HepG2 (cell line): ENCODE data around the gene DUSP5. TPM values are rescaled to one million over a fixed set of nuclear protein-coding genes. Genes with fewer than 3 reads are reported as not detected.

Experiments used
- ATAC-seq: fragments of 200-7000 bp; cut with Tn5 transposase; 3 replicates; pipeline ENCODE4 v1.9.1; 2020; ENCODE audit warnings: mild to moderate bottlenecking, moderate library complexity
- Bru-seq: library from RNA; stranded (reverse); fragments of 400-500 nt; gene quantifications from one replicate; lab custom pipeline; 2021; lab: Mats Ljungman, UMichigan
- BruChase-seq, 2 experiments: library from RNA; stranded (reverse); fragments of 400-500 nt; gene quantifications; one replicate each; lab custom pipeline; 2021; lab: Mats Ljungman, UMichigan
- BruUV-seq: library from RNA; stranded (reverse); fragments of 400-500 nt; replicated peaks from 2 replicates; lab custom pipeline; 2021; lab: Mats Ljungman, UMichigan
- CTCF ChIA-PET: fragments of 300-600 bp; formaldehyde crosslinking; extraction: SDS; loops from one replicate; lab custom pipeline; 2021; ENCODE audit warnings: low total read pairs, inconsistent platforms, low intra/inter-chr PET ratio; lab: Yijun Ruan, JAX
- POLR2A ChIA-PET: fragments of 350-600 bp; sonication (Branson Sonifier 250); formaldehyde crosslinking; loops from one replicate; lab custom pipeline; 2020; ENCODE audit warnings: antibody characterized with exemption, inconsistent platforms; lab: Yijun Ruan, JAX
- DNase-seq: peaks from one replicate; pipeline ENCODE4 v3.0.0-alpha.2; 2015; ENCODE audit warnings: low spot score
- FAIRE-seq: peaks from 3 replicates; lab custom pipeline; 2011; peaks lifted over from hg19 to GRCh38; lab: Jason Lieb, UNC
- H2AFZ ChIP-seq: one replicate; pipeline ENCODE4 v1.6.1; 2011; ENCODE audit warnings: low read length, inconsistent platforms
- H3K27ac ChIP-seq: fragments of 300-600 bp; 3 replicates; pipeline ENCODE4 v1.8.0; 2011; ENCODE audit warnings: mixed run types, mild to moderate bottlenecking, mixed read lengths, low read length, inconsistent platforms; ENCODE audit not compliant: insufficient read depth; ENCODE audit errors: extremely low read length
- H3K27me3 ChIP-seq, 2 experiments: fragments of 200-600 bp in 1 of 2; 2 replicates in 1 of 2; 3 replicates in 1 of 2; pipeline versions ENCODE4 v1.6.0 to v1.8.0; 2011; ENCODE audit warnings: low read length in 2 of 2, mild to moderate bottlenecking in 2 of 2, moderate library complexity in 2 of 2, inconsistent platforms in 1 of 2; ENCODE audit not compliant: insufficient read depth in 2 of 2, control insufficient read depth in 1 of 2
- H3K36me3 ChIP-seq, 2 experiments: fragments of 200-600 bp in 1 of 2; replicated peaks in 1 of 2; 2 replicates in 1 of 2; 3 replicates in 1 of 2; pipeline versions ENCODE4 v1.5.1 to v1.8.0; 2011; ENCODE audit warnings: low read length in 2 of 2, inconsistent platforms in 1 of 2; ENCODE audit not compliant: insufficient read depth in 2 of 2, control insufficient read depth in 1 of 2
- H3K4me1 ChIP-seq: 2 replicates; pipeline ENCODE4 v1.5.1; 2012; ENCODE audit warnings: low read length, inconsistent platforms; ENCODE audit not compliant: insufficient read depth
- H3K4me2 ChIP-seq: 2 replicates; pipeline ENCODE4 v1.6.0; 2011; ENCODE audit warnings: low read depth, low read length, inconsistent platforms
- H3K4me3 ChIP-seq, 3 experiments: fragments of 200-600 bp in 1 of 3; sonication (generic), shearing (Covaris generic) in 1 of 3; replicated peaks in 1 of 3; 2 replicates each; pipeline ENCODE4 v1.5.1; 2011 to 2016; ENCODE audit warnings: low read length in 3 of 3, inconsistent platforms in 2 of 3, low read depth in 2 of 3, mild to moderate bottlenecking in 2 of 3, control low read depth in 1 of 3, mixed read lengths in 1 of 3; ENCODE audit not compliant: insufficient read depth in 1 of 3
- H3K79me2 ChIP-seq: one replicate; pipeline ENCODE4 v1.6.1; 2011; ENCODE audit warnings: low read length, inconsistent platforms; ENCODE audit not compliant: insufficient read depth
- H3K9ac ChIP-seq: 2 replicates; pipeline ENCODE4 v1.6.0; 2011; ENCODE audit warnings: mild to moderate bottlenecking, low read depth, low read length, inconsistent platforms; ENCODE audit not compliant: insufficient read depth
- H3K9me3 ChIP-seq: 2 replicates; pipeline ENCODE4 v1.5.1; 2012; ENCODE audit warnings: mild to moderate bottlenecking, low read length
- H4K20me1 ChIP-seq: 2 replicates; pipeline ENCODE4 v1.6.0; 2011; ENCODE audit warnings: inconsistent platforms, mild to moderate bottlenecking, low read length, moderate library complexity; ENCODE audit not compliant: insufficient read depth
- FOXP1 ChIP-seq, 2 experiments: fragments of 450-650 bp in 1 of 2; IDR thresholded peaks; 2 replicates each; pipeline ENCODE4 v1.6.1; 2017 to 2018; ENCODE audit warnings: antibody characterized with exemption in 1 of 2
- HOXA5 ChIP-seq: sonication (generic); formaldehyde crosslinking; IDR thresholded peaks from 2 replicates; pipeline ENCODE4 v1.4.0; 2020; ENCODE audit warnings: missing genetic modification reagents
- IRF2 ChIP-seq: IDR thresholded peaks from 2 replicates; pipeline ENCODE4 v1.6.1; 2018; ENCODE audit warnings: missing genetic modification reagents, missing compliant biosample characterization
- KDM1A ChIP-seq: IDR thresholded peaks from 2 replicates; pipeline ENCODE4 v1.6.1; 2016; ENCODE audit warnings: missing compliant biosample characterization
- MED1 ChIP-seq: sonication (generic); formaldehyde crosslinking; IDR thresholded peaks from 2 replicates; pipeline ENCODE4 v1.4.0; 2020; ENCODE audit warnings: missing genetic modification reagents
- NFIC ChIP-seq: IDR thresholded peaks from 2 replicates; pipeline ENCODE4 v1.6.1; 2012; ENCODE audit warnings: mild to moderate bottlenecking, low read length, inconsistent platforms
- RFX5 ChIP-seq: IDR thresholded peaks from 2 replicates; pipeline ENCODE4 v1.6.1; 2011; ENCODE audit warnings: low read depth, low read length, improper control_type of control experiment
- SAP130 ChIP-seq: IDR thresholded peaks from 2 replicates; pipeline ENCODE4 v1.6.1; 2016; ENCODE audit warnings: low read depth
- ZFP36 ChIP-seq: fragments of 150-350 bp; IDR thresholded peaks from 2 replicates; pipeline ENCODE4 v1.6.1; 2018; ENCODE audit warnings: borderline replicate concordance, low read length, low read depth; ENCODE audit not compliant: partially characterized antibody
- ZKSCAN5 ChIP-seq: sonication (generic); formaldehyde crosslinking; IDR thresholded peaks from 2 replicates; pipeline ENCODE4 v1.5.1; 2020; ENCODE audit warnings: mild to moderate bottlenecking, missing genetic modification reagents
- ZNF569 ChIP-seq: sonication (generic); formaldehyde crosslinking; IDR thresholded peaks from 2 replicates; pipeline ENCODE4 v1.5.0; 2020; ENCODE audit warnings: mild to moderate bottlenecking, missing genetic modification reagents, moderate library complexity, borderline replicate concordance
- ZNF768 ChIP-seq: sonication (generic); formaldehyde crosslinking; IDR thresholded peaks from 2 replicates; pipeline ENCODE4 v1.4.0; 2020; ENCODE audit warnings: missing genetic modification reagents
- ZNF816 ChIP-seq: sonication (generic); formaldehyde crosslinking; IDR thresholded peaks from 2 replicates; pipeline ENCODE4 v1.8.0; 2022; ENCODE audit warnings: missing genetic modification reagents, mild to moderate bottlenecking, borderline replicate concordance
- WGBS: methylation state at CpG from one replicate; pipeline ENCODE4 v1.1.6; 2017; ENCODE audit warnings: low lambda C conversion rate; 5-methylcytosine and 5-hydroxymethylcytosine counted together
- in situ Hi-C: cut with HindIII; loops from 2 replicates; pipeline ENCODE4 v1.10.0; 2017; ENCODE audit warnings: low pct_unique_long_range_greater_than_20kb; ENCODE audit not compliant: extremely low pct_ligation_motif_present
- intact Hi-C: fragments of 100-400 bp; cut with micrococcal nuclease; formaldehyde crosslinking; loops from one replicate; pipeline ENCODE4 v1.10.0; 2022; ENCODE audit not compliant: unreplicated experiment
- long read RNA-seq, 2 experiments: library from RNA in 1 of 2; library from polyadenylated mRNA in 1 of 2; stranded (forward) in 1 of 2; unstranded in 1 of 2; transcript quantifications; one replicate each; pipeline ENCODE4 v2.0.0, GENCODE V29; 2019 to 2022
- polyA minus RNA-seq, 3 experiments: library from RNA; depleted of rRNA, polyadenylated mRNA; stranded (reverse); fragments of >200 nt; gene quantifications; 2 replicates each; pipeline ENCODE4 v1.2.3, GENCODE V29; 2011; ENCODE audit warnings: low replicate concordance in 1 of 3
- polyA plus RNA-seq, 8 experiments: library from polyadenylated mRNA; depleted of rRNA in 3 of 8; stranded (reverse) in 7 of 8; unstranded in 1 of 8; fragments of >200 nt; fragmentation: Illumina TruSeq in 4 of 8; extraction: Trizol in 4 of 8; gene quantifications; 2 replicates each; pipeline versions ENCODE4 v1.2.1 to v1.2.3, GENCODE V29; 2011 to 2016; ENCODE audit warnings: low read depth in 4 of 8, missing spikeins in 1 of 8, mixed read lengths in 1 of 8; ENCODE audit not compliant: insufficient read depth in 1 of 8
- total RNA-seq, 5 experiments: library from RNA; depleted of rRNA; stranded (reverse); fragments of >200 nt; fragmentation: Illumina TruSeq; extraction: Trizol; gene quantifications; 2 replicates each; pipeline ENCODE4 v1.2.3, GENCODE V29; 2016; ENCODE audit warnings: low read depth in 1 of 5
- TF ChIP-seq, protein P1 (sequence below): sonication (generic); formaldehyde crosslinking; IDR thresholded peaks from 2 replicates; pipeline ENCODE4 v1.4.0; 2020; ENCODE audit warnings: missing genetic modification reagents
- TF ChIP-seq, protein P2 (sequence below): sonication (generic); formaldehyde crosslinking; IDR thresholded peaks from 2 replicates; pipeline ENCODE4 v1.9.0; 2022; ENCODE audit warnings: missing genetic modification reagents, mild to moderate bottlenecking, borderline replicate concordance

The DUSP5 gene, protein sequence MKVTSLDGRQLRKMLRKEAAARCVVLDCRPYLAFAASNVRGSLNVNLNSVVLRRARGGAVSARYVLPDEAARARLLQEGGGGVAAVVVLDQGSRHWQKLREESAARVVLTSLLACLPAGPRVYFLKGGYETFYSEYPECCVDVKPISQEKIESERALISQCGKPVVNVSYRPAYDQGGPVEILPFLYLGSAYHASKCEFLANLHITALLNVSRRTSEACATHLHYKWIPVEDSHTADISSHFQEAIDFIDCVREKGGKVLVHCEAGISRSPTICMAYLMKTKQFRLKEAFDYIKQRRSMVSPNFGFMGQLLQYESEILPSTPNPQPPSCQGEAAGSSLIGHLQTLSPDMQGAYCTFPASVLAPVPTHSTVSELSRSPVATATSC
- total RNA-seq (2016; rRNA removed; fragmentation: Illumina TruSeq; extraction: Trizol) = 1.4 and 1.5 TPM in 2 replicates
- total RNA-seq (2016; cell fraction: cytosol; rRNA removed; fragmentation: Illumina TruSeq; extraction: Trizol; ENCODE audit: low read depth) = 0.35 and 0.71 TPM in 2 replicates
- total RNA-seq (2016; cell fraction: insoluble cytoplasmic fraction; rRNA removed; fragmentation: Illumina TruSeq; extraction: Trizol) = 1.2 and 1.5 TPM in 2 replicates
- 1.7 and 2.0 TPM in 2 replicates for total RNA-seq (2016; cell fraction: membrane; rRNA removed; fragmentation: Illumina TruSeq; extraction: Trizol)
- 0.88 and 0.99 TPM in 2 replicates for total RNA-seq (2016; cell fraction: nucleus; rRNA removed; fragmentation: Illumina TruSeq; extraction: Trizol)
- polyA plus RNA-seq (2011; rRNA removed) = 3.7 and 5.8 TPM in 2 replicates
- 6.6 and 7.0 TPM in 2 replicates for polyA plus RNA-seq (2011; cell fraction: cytosol; rRNA removed)
- polyA plus RNA-seq (2011; cell fraction: nucleus; rRNA removed) = 4.5 and 4.8 TPM in 2 replicates
- polyA plus RNA-seq (2012) = 2.3 and 5.4 TPM in 2 replicates
- 0.44 and 0.53 TPM in 2 replicates for polyA plus RNA-seq (2016; cell fraction: cytosol; fragmentation: Illumina TruSeq; extraction: Trizol; ENCODE audit: low read depth)
- 1.4 and 1.6 TPM in 2 replicates for polyA plus RNA-seq (2016; cell fraction: insoluble cytoplasmic fraction; fragmentation: Illumina TruSeq; extraction: Trizol; ENCODE audit: low read depth)
- polyA plus RNA-seq (2016; cell fraction: membrane; fragmentation: Illumina TruSeq; extraction: Trizol; ENCODE audit: low read depth) = 1.2 and 1.7 TPM in 2 replicates
- polyA plus RNA-seq (2016; cell fraction: nucleus; fragmentation: Illumina TruSeq; extraction: Trizol; ENCODE audit: insufficient read depth, low read depth) = 0.82 and 1.5 TPM in 2 replicates
- 26.8 and 47.7 TPM in 2 replicates for polyA minus RNA-seq (2011; rRNA and poly(A)+ RNA removed; ENCODE audit: low replicate concordance)
- 12.5 and 15.5 TPM in 2 replicates for polyA minus RNA-seq (2011; cell fraction: cytosol; rRNA and poly(A)+ RNA removed)
- polyA minus RNA-seq (2011; cell fraction: nucleus; rRNA and poly(A)+ RNA removed) = 4.5 and 6.5 TPM in 2 replicates
- Bru-seq, nascent RNA = percentile 37 among the genes with signal in this experiment
- BruChase-seq, experiment 1, labeled RNA remaining after a 6-hour chase = percentile 43 among the genes with signal in this experiment
- percentile 43 among the genes with signal in this experiment for BruChase-seq, experiment 2, labeled RNA remaining after a 2-hour chase
- long read RNA-seq, experiment 1 = 0 reads
- long read RNA-seq, experiment 2, transcript DUSP5-201 (4 exons, 2,557 nt) = major isoform, 11 of 17 reads
- long read RNA-seq, experiment 2, partial matches to known transcripts = 4 of 17 reads
- long read RNA-seq, experiment 2, other reads (novel, unspliced or antisense) = 2 of 17 reads

DNA sequence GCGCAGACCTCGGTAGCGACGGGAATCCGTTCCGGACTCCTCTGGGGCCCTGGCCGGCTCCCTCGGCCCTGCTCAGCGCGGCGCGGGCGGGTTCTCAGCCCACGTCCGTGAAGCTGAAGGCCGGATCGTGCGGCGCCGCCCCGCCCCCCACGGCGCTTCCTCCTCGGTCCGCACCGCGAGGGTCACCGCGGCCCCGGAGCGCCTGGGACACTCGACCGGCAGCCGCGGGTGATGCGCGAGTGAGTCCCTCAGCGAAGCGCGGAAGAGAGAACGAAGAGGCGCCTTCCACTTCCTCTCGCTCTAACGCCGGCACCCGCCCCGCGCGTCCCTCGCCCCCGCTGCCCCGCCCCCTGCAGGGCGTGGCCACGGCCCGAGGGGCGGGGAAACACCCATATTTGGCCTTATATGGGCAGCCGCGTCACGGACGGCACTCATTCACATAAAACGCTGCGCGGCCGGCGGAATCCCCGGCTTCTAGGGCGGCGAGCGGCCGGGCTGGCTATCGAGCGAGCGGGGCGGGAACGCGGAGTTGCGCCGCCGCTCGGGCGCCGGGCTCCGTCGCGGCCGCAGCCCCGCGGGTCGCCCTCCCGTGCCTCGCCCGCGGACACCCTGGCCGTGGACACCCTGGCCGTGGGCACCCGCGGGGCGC, at the start of gene DUSP5:
TSS of gene DUSP5 (plus strand) at position 470 of the 649 bp plus-strand sequence. CDS start 215 bp downstream, outside the sequence.
- CTCF ChIA-PET = no interaction called here
- in situ Hi-C loops (no loop called here), intact Hi-C loops (loop anchor here (1.0 kb wide), 1 partner anchor 98 kb away; no protein-coding TSS in a partner anchor)
- peak within 1 kb of the TSS; percentile 61; the same call in 1 of the 2 replicates for H3K9ac ChIP-seq
- H3K4me1 ChIP-seq = peaks cover 24% of the 10 kb centered on the region
- peaks cover 2 to 56% of the 10 kb centered on the region in 2 experiments; a peak in 4 of 5 replicates for H3K27me3 ChIP-seq
- DNase-seq = peak; percentile 75
- FAIRE-seq = no peak
- ATAC-seq = peak; percentile 81
- H3K9me3 ChIP-seq = no peaks in the 10 kb centered on the region
- no peak within 1 kb of the TSS for H3K27ac ChIP-seq
- POLR2A ChIA-PET = no interaction called here
- H4K20me1 ChIP-seq = no peaks in the 10 kb centered on the region
- peak within 1 kb of the TSS; percentile 57 to 77 (median 58) for H3K4me3 ChIP-seq
- no TSS peak for BruUV-seq
- no peaks in the 10 kb centered on the region for H3K36me3 ChIP-seq
- no peaks in the 10 kb centered on the region for H3K79me2 ChIP-seq
- H2AFZ ChIP-seq = no peak within 1 kb of the TSS
- WGBS = 2% methylated on average over 23 of the region's 98 CpGs
- peak within 1 kb of the TSS; percentile 77 for H3K4me2 ChIP-seq
- TF ChIP-seq ZNF768 (CRISPR knock-in tag) = peak; percentile 53
- TF ChIP-seq, protein P1, sequence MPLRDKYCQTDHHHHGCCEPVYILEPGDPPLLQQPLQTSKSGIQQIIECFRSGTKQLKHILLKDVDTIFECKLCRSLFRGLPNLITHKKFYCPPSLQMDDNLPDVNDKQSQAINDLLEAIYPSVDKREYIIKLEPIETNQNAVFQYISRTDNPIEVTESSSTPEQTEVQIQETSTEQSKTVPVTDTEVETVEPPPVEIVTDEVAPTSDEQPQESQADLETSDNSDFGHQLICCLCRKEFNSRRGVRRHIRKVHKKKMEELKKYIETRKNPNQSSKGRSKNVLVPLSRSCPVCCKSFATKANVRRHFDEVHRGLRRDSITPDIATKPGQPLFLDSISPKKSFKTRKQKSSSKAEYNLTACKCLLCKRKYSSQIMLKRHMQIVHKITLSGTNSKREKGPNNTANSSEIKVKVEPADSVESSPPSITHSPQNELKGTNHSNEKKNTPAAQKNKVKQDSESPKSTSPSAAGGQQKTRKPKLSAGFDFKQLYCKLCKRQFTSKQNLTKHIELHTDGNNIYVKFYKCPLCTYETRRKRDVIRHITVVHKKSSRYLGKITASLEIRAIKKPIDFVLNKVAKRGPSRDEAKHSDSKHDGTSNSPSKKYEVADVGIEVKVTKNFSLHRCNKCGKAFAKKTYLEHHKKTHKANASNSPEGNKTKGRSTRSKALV (CRISPR knock-in tag) = peak; percentile 54; the same call in 1 of the 2 replicates
- peak; percentile 56 for TF ChIP-seq SAP130 (CRISPR knock-in tag)
- no peak for TF ChIP-seq NFIC
- no peak for TF ChIP-seq IRF2 (CRISPR knock-in tag)
- TF ChIP-seq HOXA5 = no peak
- TF ChIP-seq, protein P2, sequence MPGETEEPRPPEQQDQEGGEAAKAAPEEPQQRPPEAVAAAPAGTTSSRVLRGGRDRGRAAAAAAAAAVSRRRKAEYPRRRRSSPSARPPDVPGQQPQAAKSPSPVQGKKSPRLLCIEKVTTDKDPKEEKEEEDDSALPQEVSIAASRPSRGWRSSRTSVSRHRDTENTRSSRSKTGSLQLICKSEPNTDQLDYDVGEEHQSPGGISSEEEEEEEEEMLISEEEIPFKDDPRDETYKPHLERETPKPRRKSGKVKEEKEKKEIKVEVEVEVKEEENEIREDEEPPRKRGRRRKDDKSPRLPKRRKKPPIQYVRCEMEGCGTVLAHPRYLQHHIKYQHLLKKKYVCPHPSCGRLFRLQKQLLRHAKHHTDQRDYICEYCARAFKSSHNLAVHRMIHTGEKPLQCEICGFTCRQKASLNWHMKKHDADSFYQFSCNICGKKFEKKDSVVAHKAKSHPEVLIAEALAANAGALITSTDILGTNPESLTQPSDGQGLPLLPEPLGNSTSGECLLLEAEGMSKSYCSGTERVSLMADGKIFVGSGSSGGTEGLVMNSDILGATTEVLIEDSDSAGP = peak; percentile 28; the same call in 1 of the 2 replicates
- TF ChIP-seq MED1 (CRISPR knock-in tag) = 0 out of 2 replicates have a peak, but pooled peaks have one; percentile 24
- no peak for TF ChIP-seq ZNF816 (CRISPR knock-in tag)
- no peak for TF ChIP-seq RFX5
- TF ChIP-seq ZKSCAN5 (CRISPR knock-in tag) = no peak
- no peak for TF ChIP-seq KDM1A (CRISPR knock-in tag)
- no peak for TF ChIP-seq ZNF569 (CRISPR knock-in tag)
- TF ChIP-seq ZFP36 = peak; percentile 72
- no peak for TF ChIP-seq FOXP1 (IDR thresholded peaks at IDR 0.05)
- no peak for TF ChIP-seq FOXP1 (CRISPR knock-in tag; IDR thresholded peaks at IDR 0.05)
